Dendritic cell treated with granulocyte-macrophage colony-stimulating factor and Interleukin-4, amounts not matched to agents 40 ng/mL and 50 ng/mL, for 4 days (primary cell): ENCODE results near the gene KRT78.

ENCODE experiments used
- H3K27ac Mint-ChIP-seq: one replicate; pipeline ENCODE4 v1.8.0; 2022; ENCODE audit warnings: mild to moderate bottlenecking, mixed read lengths
- H3K27me3 Mint-ChIP-seq: one replicate; pipeline ENCODE4 v1.8.0; 2022; ENCODE audit warnings: mild to moderate bottlenecking, mixed read lengths
- H3K36me3 Mint-ChIP-seq: one replicate; pipeline ENCODE4 v1.8.0; 2022; ENCODE audit warnings: low read depth, mixed read lengths
- H3K4me1 Mint-ChIP-seq: one replicate; pipeline ENCODE4 v1.8.0; 2022; ENCODE audit warnings: low read depth, mixed read lengths
- H3K4me3 Mint-ChIP-seq: one replicate; pipeline ENCODE4 v1.8.0; 2022; ENCODE audit warnings: mild to moderate bottlenecking, moderate library complexity, mixed read lengths
- H3K9me3 Mint-ChIP-seq: one replicate; pipeline ENCODE4 v1.8.0; 2022; ENCODE audit warnings: mixed read lengths
- intact Hi-C: fragments of 100-400 bp; cut with micrococcal nuclease; formaldehyde crosslinking; loops from one replicate; pipeline ENCODE4 v1.15.0; 2022

KRT78 gene

DNA sequence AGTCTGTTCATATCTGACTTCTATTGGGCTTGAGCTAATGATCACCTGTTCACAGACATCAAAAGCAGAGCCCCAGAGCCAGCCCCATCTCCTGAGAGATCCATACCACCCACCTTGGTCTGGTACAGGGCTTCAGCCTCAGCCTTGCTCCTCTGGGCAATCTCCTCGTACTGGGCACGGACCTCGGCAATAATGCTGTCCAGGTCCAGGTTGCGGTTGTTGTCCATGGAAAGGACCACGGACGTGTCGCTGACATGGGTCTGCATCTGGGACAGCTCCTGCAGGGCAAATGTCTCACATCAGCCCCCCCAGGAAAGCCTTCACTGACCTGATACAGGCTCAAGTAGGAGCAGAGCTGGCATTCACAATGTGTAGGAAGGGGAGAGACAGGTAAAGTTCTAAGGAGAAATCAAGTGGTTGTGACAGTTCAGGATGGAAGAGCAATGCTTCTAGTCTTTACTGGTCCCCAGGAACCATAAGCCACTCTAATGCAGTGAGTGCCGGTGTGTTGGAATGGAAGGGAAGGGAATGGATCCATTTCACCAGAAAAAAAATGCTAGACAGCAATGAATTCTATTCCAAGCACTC lies 40.1 kb downstream of the KRT78 start:
- H3K9me3 Mint-ChIP-seq, result no peaks in the 10 kb centered on the region

DNA sequence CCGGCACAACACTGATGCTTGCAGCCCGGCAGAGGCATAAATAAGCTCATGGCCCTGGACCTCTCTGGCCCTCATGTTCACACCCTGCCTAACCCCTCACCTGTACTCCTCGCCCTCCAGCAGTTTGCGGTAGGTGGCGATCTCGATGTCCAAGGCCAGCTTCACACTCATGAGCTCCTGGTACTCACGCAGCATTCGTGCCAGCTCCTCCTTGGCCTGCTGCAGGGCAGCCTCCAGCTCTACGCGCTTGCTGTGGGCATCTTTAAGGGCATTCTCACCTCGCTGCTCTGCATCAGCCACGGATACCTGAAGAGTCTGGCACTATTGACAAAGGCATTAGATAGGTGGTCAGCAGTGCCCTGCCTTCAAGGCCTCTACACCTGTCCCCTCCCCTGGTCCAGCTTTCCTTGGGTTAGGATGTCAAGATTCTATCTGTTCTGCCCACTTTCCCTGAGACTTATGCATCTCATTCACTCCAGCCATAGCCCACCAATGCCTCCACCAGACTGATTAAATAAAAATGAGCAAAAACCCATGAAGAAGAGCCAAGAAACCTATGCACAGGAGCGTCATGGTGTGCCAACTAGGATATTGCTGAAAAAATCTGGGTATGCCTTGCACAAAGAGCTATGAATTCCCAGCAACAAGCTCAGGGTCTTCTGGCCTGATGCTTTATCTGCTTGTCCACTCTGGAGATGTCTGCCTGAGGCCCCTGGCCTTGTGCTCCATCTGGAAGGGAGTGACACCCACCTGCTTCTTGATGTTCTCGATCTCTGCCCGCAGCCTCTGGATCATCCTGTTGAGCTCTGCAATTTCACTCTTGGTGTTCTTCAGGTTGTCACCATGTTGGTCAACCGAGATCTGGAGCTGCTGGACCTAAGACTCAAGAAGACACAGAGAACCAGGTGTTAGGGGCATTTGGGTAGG lies 41.0 kb downstream of the KRT78 start:
- Mint-ChIP-seq H3K27me3 (peaks cover 6% of the 10 kb centered on the region), H3K4me3 (no peak overlapping the region), H3K4me1 (no peaks in the 10 kb centered on the region), H3K9me3 (no peaks in the 10 kb centered on the region), H3K36me3 (no peaks in the 10 kb centered on the region), H3K27ac (no peak overlapping the region)
- intact Hi-C loops, result no loop called here

More for the DNA sequence above, 40.1 kb downstream of the KRT78 start:
- H3K36me3 Mint-ChIP-seq, result no peaks in the 10 kb centered on the region
- H3K4me3 Mint-ChIP-seq, result no peak overlapping the region
- no peak overlapping the region for H3K27ac Mint-ChIP-seq
- H3K27me3 Mint-ChIP-seq, result peaks cover 7% of the 10 kb centered on the region
- H3K4me1 Mint-ChIP-seq, result no peaks in the 10 kb centered on the region
- intact Hi-C loops, result no loop called here

DNA sequence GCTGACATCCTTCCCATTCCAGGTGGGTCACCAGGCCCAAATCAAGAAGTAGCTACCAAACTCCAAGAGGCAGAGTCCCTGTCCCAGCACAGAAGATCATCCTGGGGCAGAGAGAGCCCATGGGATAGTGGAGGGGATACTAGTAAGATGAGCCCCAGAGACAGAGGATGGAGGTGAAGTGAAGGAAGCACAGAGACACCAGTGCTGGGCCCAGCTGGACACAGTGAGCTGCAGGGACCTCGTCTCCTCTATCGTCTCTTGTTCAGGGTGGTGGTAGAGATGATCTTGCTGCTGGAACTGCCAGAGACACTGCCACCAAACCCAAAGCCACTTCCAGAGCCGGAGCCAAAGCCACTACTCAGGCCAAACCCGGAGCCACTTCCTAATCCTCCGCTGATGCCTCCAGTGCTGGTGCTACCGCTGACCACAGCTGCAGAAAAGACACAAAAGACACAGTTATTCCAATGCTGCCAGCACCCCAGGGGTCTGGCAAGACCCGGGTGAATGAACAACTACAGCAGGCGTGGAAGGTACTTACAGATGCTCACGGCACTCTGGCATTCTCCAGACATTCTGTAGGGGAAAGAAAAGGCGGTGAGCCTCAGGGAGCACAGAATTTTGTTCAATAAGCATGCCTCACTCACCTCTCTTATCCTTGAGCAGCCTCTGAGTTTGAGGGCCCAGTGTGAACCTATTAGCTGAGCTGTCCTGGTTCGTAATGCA lies 41.8 kb downstream of the KRT78 start:
- intact Hi-C loops, result no loop called here
- no peak overlapping the region for H3K27ac Mint-ChIP-seq
- H3K9me3 Mint-ChIP-seq, result no peaks in the 10 kb centered on the region
- H3K36me3 Mint-ChIP-seq, result no peaks in the 10 kb centered on the region
- peaks cover 6% of the 10 kb centered on the region for H3K27me3 Mint-ChIP-seq
- H3K4me1 Mint-ChIP-seq, result no peaks in the 10 kb centered on the region
- H3K4me3 Mint-ChIP-seq, result no peak overlapping the region

DNA sequence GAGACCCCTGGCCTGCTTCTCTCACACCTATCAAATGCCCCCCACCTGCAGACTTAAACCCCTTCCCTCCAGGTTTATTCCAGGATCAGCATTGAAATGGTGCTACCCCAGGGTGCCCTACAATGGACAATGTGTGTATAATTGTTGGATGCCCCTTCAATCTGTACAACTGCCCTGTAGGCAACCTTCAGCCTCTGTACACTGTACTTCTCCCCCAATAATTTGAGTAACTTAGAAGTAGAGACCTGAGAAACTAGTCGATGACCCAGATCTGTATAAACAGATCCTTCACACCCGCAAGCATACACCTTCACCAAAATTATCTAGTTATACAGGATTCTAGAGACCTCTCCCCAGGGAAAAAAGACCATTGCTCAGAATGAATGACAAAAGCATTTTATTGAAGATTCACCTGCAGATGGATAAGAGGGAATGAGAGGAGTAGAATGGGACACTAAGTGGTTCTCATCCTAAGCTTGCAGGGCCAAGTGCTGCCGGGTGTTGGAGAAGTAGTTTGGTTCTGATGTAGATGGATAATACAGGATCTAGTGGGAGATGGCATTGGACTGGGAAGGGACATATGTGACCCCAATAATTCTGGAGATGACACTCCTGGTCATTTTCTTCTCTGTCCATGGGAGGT lies 42.5 kb downstream of the KRT78 start:
- Mint-ChIP-seq H3K4me1 (no peaks in the 10 kb centered on the region), H3K27me3 (peaks cover 6% of the 10 kb centered on the region), H3K27ac (no peak overlapping the region), H3K4me3 (no peak overlapping the region), H3K36me3 (no peaks in the 10 kb centered on the region), H3K9me3 (no peaks in the 10 kb centered on the region)
- intact Hi-C loops, result no loop called here

DNA sequence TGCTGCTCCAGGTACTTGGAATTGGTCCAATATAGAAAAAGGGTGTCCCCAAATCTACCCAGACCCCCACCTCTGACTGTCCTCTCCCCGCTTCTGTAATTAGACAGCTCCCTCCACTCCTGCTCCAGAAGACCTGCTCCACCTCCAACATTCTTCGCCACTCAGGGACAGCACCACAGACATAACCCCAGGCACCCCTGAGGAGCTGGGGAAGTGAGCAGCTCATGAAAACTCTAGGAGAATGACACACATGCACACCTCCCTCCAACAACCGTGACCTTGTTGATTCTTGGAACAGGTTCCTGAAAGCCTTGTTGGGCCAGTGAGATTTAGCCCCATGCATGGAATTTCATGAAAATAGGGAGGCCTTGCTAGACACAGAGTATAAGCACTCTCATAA lies 43.1 kb downstream of the KRT78 start:
- peaks cover 6% of the 10 kb centered on the region for H3K27me3 Mint-ChIP-seq
- no peaks in the 10 kb centered on the region for H3K9me3 Mint-ChIP-seq
- H3K27ac Mint-ChIP-seq, result no peak overlapping the region
- H3K4me3 Mint-ChIP-seq, result no peak overlapping the region
- no peaks in the 10 kb centered on the region for H3K36me3 Mint-ChIP-seq
- intact Hi-C loops, result no loop called here
- no peaks in the 10 kb centered on the region for H3K4me1 Mint-ChIP-seq

DNA sequence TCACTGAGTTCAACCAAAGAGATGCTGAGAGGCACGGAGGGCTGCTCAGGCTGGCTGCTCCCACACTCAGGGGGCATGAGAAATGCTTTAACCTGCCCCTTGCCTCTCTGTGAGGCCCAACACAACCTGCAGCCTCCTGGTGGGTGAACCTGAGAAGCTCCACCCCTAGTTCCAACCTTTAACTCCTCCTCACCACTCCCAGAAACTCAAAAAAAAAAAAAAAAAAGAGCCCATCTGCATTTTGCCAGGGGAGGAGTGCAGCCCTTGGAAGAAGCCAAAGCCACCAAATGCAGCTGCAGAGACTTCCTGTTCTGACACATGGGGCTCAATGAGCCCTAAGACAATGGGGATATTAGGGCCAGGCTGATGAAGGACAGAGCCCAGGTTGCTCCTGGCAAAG lies 43.8 kb downstream of the KRT78 start:
- H3K4me3 Mint-ChIP-seq, result no peak overlapping the region
- peaks cover 4% of the 10 kb centered on the region for H3K27me3 Mint-ChIP-seq
- no peaks in the 10 kb centered on the region for H3K9me3 Mint-ChIP-seq
- intact Hi-C loops, result no loop called here
- H3K4me1 Mint-ChIP-seq, result no peaks in the 10 kb centered on the region
- no peak overlapping the region for H3K27ac Mint-ChIP-seq
- H3K36me3 Mint-ChIP-seq, result no peaks in the 10 kb centered on the region

DNA sequence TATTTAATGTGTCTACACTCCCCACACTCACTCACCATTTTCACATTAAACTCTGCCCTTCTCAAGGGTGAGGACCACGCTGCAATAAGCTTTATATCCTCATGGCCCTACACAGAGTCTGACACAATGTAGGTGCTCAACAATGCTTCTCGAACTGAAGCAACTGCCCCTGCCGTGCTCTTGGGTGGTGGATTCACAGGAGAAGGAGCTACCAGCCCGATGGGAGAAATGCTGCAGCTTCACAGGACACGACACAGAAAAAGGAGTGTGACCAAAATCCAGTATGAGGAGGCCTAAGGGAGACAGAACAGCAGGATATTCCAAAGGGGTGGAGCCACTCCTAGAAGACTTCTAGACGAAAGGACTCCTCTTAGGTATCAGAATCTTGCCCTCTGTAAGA lies 46.4 kb downstream of the KRT78 start:
- Mint-ChIP-seq H3K27ac (no peak overlapping the region), H3K36me3 (no peaks in the 10 kb centered on the region), H3K9me3 (no peaks in the 10 kb centered on the region), H3K4me1 (no peaks in the 10 kb centered on the region), H3K4me3 (no peak overlapping the region), H3K27me3 (no peaks in the 10 kb centered on the region)
- intact Hi-C loops, result no loop called here

DNA sequence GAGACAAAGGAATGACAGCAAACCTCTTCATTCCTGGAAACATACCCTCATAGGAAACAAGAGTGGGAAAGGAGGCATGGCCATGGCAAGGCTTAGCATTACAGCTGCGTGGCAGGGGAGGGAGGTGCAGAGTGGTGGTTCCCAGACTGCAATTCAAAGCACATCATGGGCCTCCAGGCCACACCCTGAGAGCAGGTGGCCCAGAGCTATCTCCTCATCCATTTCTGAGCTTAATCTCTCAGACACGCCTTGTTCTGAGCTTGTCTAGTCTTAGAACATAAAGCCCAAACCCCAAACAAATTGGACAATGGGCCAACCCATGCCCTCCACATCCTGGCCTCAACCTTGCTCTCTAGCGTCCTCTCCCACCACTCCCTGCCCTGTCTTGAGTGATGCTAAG lies 47.0 kb downstream of the KRT78 start:
- Mint-ChIP-seq H3K36me3 (no peaks in the 10 kb centered on the region), H3K4me3 (no peak overlapping the region), H3K27ac (no peak overlapping the region), H3K27me3 (no peaks in the 10 kb centered on the region), H3K4me1 (no peaks in the 10 kb centered on the region), H3K9me3 (no peaks in the 10 kb centered on the region)
- intact Hi-C loops, result no loop called here

DNA sequence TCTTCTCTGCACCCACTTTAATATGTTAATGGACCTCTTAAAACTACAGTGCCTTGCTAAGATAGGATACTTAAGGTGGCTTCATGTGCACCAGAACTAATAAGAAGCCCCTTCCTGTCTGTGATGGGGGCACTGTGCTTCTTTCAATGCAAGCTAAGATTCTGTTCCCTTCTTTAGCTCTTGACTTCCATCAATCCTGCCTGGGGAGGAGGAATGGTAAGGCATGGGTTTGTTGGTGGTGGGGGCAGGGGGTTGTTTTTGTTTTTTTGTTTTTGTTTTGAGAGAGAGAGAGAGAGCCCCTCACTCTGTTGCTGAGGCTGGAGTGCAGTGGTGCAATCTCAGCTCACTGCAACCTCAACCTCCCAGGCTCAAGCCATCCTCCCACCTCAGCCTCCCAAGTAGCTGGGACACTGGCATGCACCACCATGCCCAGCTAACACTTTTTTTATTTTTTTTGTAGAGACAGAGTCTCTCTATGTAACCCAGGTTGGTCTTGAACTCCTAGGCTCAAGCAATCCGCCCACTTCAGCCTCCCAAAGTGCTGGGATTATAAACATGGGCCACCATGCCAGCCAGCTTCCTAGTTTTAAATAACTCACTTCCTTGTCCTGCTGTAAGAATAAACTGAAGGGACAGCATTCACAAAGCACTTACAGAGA lies 48.4 kb downstream of the KRT78 start:
- Mint-ChIP-seq H3K9me3 (no peaks in the 10 kb centered on the region), H3K4me3 (no peak overlapping the region), H3K36me3 (no peaks in the 10 kb centered on the region), H3K27me3 (no peaks in the 10 kb centered on the region), H3K4me1 (no peaks in the 10 kb centered on the region), H3K27ac (no peak overlapping the region)
- intact Hi-C loops, result no loop called here

DNA sequence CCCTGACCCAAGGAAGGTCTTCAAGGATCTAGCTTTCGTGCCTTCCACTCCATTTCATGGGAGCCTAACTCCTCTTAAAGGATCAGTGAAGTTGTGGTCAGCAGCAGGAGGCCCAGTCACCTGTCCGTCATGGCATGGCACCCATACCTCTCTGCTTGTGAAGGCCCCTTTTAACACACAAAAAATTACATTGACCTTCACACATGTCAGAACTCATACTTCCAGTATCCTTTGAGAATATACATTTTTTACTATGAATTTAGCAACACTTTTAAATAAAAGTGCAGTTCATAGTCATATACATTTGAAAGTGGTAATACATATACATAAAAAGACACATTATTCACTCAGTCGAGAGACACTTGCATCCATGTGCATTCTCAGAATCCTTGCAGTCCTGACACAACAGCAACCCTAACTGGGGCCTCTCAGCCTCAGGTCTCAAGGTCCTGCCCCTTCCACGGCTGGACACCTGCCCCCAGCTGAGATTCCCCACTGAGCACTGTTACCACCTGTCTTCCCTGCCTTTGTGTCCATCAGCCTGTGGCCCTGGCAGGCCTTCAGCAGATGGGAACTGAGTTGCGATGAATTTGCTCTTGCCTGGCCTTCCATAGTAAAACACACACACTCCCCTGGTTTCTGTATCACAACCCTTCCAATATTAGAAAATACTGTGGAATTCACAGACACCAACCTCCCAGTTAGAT lies 49.1 kb downstream of the KRT78 start:
- H3K4me3 Mint-ChIP-seq, result no peak overlapping the region
- intact Hi-C loops, result no loop called here
- H3K36me3 Mint-ChIP-seq, result no peaks in the 10 kb centered on the region
- no peak overlapping the region for H3K27ac Mint-ChIP-seq
- no peaks in the 10 kb centered on the region for H3K27me3 Mint-ChIP-seq
- H3K4me1 Mint-ChIP-seq, result no peaks in the 10 kb centered on the region
- H3K9me3 Mint-ChIP-seq, result no peaks in the 10 kb centered on the region

DNA sequence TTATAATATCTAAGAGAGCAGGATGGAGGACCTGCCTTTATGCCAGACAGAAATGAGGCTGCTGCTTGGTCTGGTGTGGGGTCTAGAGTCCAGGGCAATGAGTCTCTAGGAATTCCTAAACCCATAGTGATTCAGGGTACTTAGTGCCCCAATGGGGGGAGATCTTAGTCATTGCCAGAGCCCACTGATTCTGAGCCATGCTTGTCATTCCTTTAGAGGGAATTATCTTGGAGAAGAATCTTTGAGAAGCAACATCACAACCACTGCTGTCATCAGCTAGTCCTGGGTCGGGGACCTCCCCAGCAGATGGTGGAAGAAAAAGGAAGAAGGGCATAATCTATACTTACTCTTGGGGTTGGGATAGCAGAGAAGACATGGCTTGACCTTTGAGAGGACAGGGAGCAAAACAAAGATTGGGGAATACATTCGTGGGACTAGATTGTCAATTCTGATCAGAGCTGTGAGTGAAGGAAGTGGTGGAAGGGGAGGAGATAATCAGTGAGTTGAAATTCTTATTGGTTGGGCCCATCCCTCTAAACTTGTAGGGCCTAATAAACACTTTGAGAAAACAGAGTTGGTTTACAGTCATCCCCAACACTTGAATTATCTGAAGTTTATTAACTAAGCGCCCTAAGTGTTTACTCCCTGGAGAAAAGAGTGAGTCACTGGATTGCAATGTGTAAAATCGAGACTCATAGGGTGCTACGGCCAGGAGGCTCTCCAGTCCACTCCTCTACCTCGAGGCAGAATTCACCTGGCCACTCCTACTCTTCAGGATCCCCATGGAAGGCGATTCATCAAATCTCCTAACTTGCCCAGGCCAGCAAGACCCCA lies 49.9 kb downstream of the KRT78 start:
- intact Hi-C loops, result no loop called here
- no peaks in the 10 kb centered on the region for H3K9me3 Mint-ChIP-seq
- H3K27ac Mint-ChIP-seq, result no peak overlapping the region
- no peaks in the 10 kb centered on the region for H3K36me3 Mint-ChIP-seq
- no peaks in the 10 kb centered on the region for H3K4me1 Mint-ChIP-seq
- no peaks in the 10 kb centered on the region for H3K27me3 Mint-ChIP-seq
- H3K4me3 Mint-ChIP-seq, result no peak overlapping the region

DNA sequence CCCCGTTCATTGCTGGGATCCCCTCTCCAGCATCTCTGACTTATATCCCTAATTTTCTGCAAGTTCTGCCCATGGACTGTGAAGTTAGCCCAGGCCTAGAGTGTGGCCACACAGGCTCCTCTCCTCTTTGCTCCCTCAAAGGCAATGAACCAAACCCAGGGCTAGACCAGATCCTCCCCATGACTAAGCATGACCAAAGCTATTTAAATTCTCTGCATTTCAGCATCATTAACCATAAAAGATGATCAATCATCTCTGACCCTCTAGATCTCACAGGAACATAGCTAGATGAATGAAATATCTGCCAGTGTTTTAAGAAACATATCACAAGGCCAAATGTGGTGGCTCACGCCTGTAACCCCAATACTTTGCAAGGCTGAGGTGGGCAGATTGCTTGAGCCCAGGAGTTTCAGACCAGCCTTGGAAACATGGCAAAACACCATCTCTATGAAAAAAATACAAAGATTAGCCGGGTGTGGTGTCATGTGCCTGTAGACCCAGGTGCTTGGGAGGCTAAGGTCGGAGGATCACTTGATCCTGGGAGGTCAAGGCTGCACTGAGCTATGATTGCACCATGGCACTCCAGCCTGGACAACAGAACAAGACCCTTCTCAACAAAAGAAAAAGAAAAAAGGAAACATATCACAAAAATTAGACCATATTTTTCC lies 50.7 kb downstream of the KRT78 start:
- Mint-ChIP-seq H3K27ac (no peak overlapping the region), H3K9me3 (no peaks in the 10 kb centered on the region), H3K4me3 (no peak overlapping the region), H3K4me1 (no peaks in the 10 kb centered on the region), H3K27me3 (no peaks in the 10 kb centered on the region), H3K36me3 (no peaks in the 10 kb centered on the region)
- intact Hi-C loops, result no loop called here
